ENCODE data around the gene IMMT.

The IMMT gene

DNA sequence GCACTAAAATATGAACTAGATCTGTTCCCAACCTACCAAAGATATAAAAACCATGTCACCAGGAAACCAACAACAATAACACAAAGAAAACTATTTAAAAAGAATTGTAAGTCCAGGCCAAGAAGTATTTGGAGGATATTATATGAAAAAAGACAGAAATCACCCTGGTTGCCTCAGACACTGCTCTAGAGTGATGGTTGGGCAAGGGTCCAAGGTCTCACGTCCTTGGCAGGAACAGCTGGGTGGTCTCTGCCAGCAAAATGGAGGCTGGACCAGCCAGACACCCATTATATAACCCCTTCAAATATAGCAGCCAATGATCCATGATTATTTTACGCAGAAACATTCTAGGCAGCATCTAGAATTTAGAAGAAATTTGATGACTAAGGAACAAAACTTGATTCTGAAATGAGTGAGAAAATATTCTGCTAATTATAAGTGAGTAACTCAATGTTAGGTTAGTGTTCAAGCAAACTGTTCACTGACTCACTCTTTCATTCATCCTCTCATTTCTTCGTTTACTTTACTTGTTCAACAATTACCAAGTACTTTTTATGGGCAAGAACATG is 39.4 kb upstream of the IMMT start:
- no peak overlapping the region for H3K27ac ChIP-seq (replicated peaks)

GRCh38 chr2:86233436-86233835 is 38.2 kb upstream of the IMMT start:
- DNase-seq (ENCODE audit: low read depth in 1 of 2, low spot score in 1 of 2), result no peak
- TF ChIP-seq SPI1 (IDR thresholded peaks at IDR 0.05; ENCODE audit: borderline replicate concordance, low read depth) (no peak), POLR2AphosphoS5 (IDR thresholded peaks at IDR 0.05; ENCODE audit: low read depth) (no peak), CTCF (IDR thresholded peaks at IDR 0.05; ENCODE audit: insufficient read depth, low read length) (no peak), REST (IDR thresholded peaks at IDR 0.05; ENCODE audit: insufficient replicate concordance, low read depth) (no peak), GABPA (IDR thresholded peaks at IDR 0.05; ENCODE audit: low read depth) (no peak)
- no peaks in the 10 kb centered on the region for H3K27me3 ChIP-seq (ENCODE audit: insufficient read depth, poor library complexity, severe bottlenecking)
- H3K4me3 ChIP-seq (replicated peaks; ENCODE audit: insufficient read depth, low read length), result no peak overlapping the region
- H3K27ac ChIP-seq (replicated peaks), result no peak overlapping the region

More for the DNA sequence above, 39.4 kb upstream of the IMMT start:
- no peak for DNase-seq (ENCODE audit: low read depth in 1 of 2, low spot score in 1 of 2)
- Histone ChIP-seq H3K27me3 (ENCODE audit: insufficient read depth, poor library complexity, severe bottlenecking) (no peaks in the 10 kb centered on the region), H3K4me3 (replicated peaks; ENCODE audit: insufficient read depth, low read length) (no peak overlapping the region)
- TF ChIP-seq SPI1 (IDR thresholded peaks at IDR 0.05; ENCODE audit: borderline replicate concordance, low read depth) (no peak), POLR2AphosphoS5 (IDR thresholded peaks at IDR 0.05; ENCODE audit: low read depth) (no peak), CTCF (IDR thresholded peaks at IDR 0.05; ENCODE audit: insufficient read depth, low read length) (no peak), GABPA (IDR thresholded peaks at IDR 0.05; ENCODE audit: low read depth) (no peak), REST (IDR thresholded peaks at IDR 0.05; ENCODE audit: insufficient replicate concordance, low read depth) (no peak)

DNA sequence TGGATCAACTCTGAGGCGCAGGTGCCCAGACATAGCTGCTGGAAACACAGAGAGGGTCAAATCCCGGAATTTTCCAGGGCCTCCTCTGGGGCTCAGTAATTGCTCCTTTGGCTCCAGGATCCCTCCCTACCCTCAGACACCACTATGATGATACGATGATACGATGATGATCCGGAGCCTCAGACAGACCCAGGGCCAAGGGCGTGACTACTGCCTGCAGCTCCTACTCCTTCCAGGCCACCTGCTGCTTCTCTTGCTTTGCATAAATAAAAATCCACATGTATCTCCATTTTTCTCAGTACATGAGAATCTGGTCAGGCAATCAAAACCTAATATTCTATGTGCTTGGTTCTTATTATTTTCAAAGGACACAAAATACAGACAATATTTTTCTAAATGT is 37.6 kb upstream of the IMMT start:
- DNase-seq (ENCODE audit: low read depth in 1 of 2, low spot score in 1 of 2), result no peak
- H3K27ac ChIP-seq (replicated peaks), result no peak overlapping the region
- no peak overlapping the region for H3K4me3 ChIP-seq (replicated peaks; ENCODE audit: insufficient read depth, low read length)
- TF ChIP-seq POLR2AphosphoS5 (IDR thresholded peaks at IDR 0.05; ENCODE audit: low read depth) (no peak), SPI1 (IDR thresholded peaks at IDR 0.05; ENCODE audit: borderline replicate concordance, low read depth) (no peak), REST (IDR thresholded peaks at IDR 0.05; ENCODE audit: insufficient replicate concordance, low read depth) (no peak), CTCF (IDR thresholded peaks at IDR 0.05; ENCODE audit: insufficient read depth, low read length) (no peak), GABPA (IDR thresholded peaks at IDR 0.05; ENCODE audit: low read depth) (no peak)
- H3K27me3 ChIP-seq (ENCODE audit: insufficient read depth, poor library complexity, severe bottlenecking), result no peaks in the 10 kb centered on the region
